GDM1 (cell line): Measurements from ENCODE around the gene MINPP1.
"Not testable (repeated sequence)": the region's sequence is repeated elsewhere in the genome, so short reads cannot be mapped to it uniquely, and the experiment has no call there.

Experiments
- DNase-seq: peaks from one replicate; lab custom pipeline; 2025; lab: John Stamatoyannopoulos, UW

The MINPP1 gene

GRCh38 chr10:87504640-87505365 is at the start of gene MINPP1:
MINPP1 (plus strand) TSS chr10:87504893; CDS start chr10:87504916, 23 bp downstream.
- peak; percentile 71 for DNase-seq

GRCh38 chr10:87456586-87457220 is 48.0 kb upstream of the MINPP1 start:
- not testable (repeated sequence) for DNase-seq

DNA sequence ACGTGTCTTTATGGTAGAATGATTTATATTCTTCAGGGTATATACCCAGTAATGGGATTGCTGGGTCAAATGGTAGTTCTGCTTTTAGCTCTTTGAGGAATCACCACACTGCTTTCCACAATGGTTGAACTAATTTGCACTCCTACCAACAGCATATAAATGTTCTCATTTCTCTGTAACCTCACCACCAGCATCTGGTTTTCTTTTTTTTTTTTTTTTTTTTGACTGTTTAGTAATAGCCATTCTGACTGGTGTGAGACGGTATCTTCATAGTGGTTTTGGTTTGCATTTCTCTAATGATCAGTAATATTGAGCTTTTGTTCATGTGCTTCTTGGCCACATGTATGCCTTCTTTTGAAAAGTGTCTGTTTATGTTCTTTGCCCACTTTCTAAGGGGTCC is 42.9 kb upstream of the MINPP1 start:
- DNase-seq = not testable (repeated sequence)

GRCh38 chr10:87466849-87467248 is 37.8 kb upstream of the MINPP1 start:
- not testable (repeated sequence) for DNase-seq

DNA sequence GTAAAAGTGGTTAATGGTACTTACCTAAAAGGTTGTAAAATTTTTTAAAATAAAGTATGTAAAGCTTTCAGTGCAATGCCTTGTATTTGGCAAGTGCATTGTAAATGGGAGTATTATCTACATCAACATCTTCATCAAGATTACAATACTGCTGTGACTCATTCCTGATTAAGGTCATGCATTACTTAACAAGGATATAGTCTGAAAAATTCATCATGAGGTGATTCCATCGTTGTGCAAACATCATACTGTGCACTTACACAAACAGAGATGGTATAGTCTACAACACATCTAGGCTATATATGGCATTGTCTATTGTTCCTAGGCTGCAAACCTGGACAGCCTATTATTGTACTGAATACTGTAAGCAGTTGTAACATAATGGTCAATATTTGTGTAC is 16.0 kb upstream of the MINPP1 start:
- DNase-seq = not testable (repeated sequence)

- DNase-seq = not testable (repeated sequence)
Measured at GRCh38 chr10:87490285-87490684, 14.4 kb upstream of the MINPP1 start.

- not testable (repeated sequence) for DNase-seq
Measured at GRCh38 chr10:87492450-87492849, 12.2 kb upstream of the MINPP1 start.

- DNase-seq = not testable (repeated sequence)
Measured at GRCh38 chr10:87495446-87495845, 9.2 kb upstream of the MINPP1 start.

GRCh38 chr10:87497386-87497785 is 7.3 kb upstream of the MINPP1 start:
- DNase-seq = not testable (repeated sequence)

DNA sequence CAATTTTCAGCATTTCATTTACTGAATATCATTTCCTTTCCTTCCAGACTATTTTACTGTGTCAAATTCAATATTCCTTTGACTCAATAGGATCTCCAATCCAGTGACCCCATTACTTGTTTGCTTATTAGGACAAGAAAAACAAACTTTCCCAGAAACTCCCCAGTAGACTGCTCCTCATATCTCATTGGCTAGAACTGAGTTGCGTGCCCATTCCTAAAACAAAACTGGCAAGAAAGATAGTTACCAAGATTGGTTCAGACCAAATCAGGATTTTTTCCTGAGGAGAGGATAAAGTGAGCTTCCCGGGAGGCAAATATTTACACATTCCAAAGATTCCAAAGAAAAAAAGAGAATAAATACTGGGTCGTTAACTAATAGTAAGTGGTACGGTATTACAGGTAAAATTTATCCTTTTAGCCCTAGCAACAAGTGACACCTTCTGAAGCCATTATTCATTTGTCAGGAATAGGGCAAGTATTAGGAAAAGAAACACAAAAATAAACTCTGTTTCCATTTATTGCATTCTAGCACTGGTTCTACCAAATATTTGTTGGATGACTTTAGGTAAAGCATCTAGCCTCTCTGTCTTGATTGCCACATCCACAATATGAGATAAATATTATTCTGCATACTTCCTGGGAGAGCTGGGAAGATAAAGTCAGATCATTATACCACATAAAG is 6.4 kb upstream of the MINPP1 start:
- not testable (repeated sequence) for DNase-seq

GRCh38 chr10:87500646-87501048 is 4.0 kb upstream of the MINPP1 start:
- DNase-seq = no peak

DNA sequence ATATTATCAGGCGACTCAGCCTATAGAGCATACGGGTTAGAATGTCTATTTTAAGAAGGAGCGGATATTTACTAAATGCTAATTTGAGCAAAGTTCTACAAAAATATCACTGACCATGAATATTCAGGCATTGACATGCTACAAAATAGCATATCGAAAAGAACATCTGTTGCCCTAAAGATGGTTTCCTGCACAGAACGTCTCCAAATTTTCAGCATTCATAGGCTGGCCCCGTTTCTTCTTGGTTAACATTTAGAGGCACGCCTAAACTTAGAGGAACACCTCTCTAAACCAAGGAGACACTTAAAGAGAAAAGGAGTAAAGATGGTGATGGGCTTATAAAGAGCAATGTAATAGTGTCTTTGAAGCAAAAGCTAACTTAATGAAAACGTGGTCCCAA is 1.3 kb upstream of the MINPP1 start:
- DNase-seq = no peak

GRCh38 chr10:87503886-87504285 is 807 bp upstream of the MINPP1 start:
- no peak for DNase-seq

DNA sequence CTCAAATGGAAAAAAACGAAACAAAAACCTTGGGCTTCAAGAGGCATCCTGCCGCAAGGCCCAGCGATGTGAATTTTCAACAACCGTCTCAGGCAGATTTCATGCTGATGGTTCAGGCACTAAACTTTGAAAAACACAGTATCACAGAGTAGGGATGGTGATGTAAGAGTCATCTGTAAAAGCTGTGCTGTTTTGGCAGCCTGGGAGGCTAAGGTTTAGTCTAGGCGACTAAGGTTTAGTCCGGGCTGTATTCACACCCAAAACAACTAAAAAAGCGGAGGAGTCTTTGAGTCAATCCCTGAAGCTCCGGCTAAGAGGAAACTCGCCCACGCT is 420 bp upstream of the MINPP1 start:
- no peak for DNase-seq

GRCh38 chr10:87505366-87506111 is 846 bp downstream of the MINPP1 start:
- peak; percentile 43 for DNase-seq

- DNase-seq = no peak
Measured at GRCh38 chr10:87506956-87507355, 2.3 kb downstream of the MINPP1 start.

DNA sequence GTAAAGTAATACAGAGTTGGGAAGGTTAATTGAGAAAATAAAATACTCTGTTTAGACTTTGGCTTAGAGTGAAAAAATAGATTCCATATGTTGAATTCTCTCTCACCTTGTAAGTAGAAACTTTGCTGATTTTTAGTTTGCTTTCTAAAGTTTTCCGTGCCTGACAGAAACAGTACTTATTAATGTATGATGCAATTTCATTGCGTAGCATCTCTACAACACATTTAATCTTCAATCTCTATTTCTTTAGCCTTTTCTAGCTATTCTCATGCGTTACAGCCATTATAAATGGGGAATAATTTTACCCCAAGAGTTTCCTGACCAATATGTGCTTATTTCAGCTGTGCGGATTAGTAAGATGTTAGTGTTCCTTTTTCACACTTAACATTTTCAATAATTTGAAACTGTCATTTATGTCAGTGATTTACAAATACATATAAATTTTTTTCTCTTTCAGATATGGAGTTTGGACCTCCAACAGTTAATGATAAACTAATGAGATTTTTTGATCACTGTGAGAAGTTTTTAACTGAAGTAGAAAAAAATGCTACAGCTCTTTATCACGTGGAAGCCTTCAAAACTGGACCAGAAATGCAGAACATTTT is 3.3 kb downstream of the MINPP1 start:
- no peak for DNase-seq

- DNase-seq = no peak
Measured at GRCh38 chr10:87508837-87509236, 4.1 kb downstream of the MINPP1 start.

DNA sequence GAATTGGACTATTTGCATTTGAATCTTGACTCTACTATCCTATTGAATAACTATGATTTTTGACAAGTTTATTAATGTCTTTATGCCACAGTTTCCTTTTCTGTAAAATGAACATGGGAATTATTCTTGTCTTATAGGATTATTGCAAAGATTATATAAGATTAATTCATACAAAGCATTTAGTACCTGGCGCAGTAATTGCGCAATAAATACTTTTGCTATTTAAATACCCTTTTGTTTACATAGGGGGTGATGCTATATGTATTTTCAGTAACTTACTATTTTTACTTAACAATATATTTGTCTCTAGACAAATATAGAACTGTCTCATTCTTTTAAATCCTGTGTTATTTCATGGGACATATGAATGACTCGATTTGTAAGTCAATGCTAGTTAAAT is 5.3 kb downstream of the MINPP1 start:
- DNase-seq = no peak

DNA sequence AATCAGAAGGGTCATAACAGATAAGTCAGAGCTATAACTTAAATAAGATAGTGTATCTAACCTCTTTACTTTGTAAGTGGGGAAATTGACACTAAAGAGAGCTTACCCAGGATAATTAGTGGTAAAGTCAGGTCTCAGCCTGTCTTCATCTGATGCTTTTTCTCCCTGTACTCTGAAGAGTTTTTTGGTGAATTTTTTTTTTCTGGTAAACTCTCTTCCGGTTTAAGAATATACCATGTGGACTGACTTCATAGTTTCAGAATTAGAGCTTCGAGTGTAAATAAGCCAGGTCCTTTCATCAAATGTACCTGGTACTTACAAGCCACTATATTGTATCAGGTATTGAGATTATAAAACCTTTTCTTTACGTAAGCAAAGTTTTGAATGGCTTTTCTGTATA is 6.8 kb downstream of the MINPP1 start:
- DNase-seq = no peak

- DNase-seq = no peak
Measured at GRCh38 chr10:87518937-87519336, 14.2 kb downstream of the MINPP1 start.

DNA sequence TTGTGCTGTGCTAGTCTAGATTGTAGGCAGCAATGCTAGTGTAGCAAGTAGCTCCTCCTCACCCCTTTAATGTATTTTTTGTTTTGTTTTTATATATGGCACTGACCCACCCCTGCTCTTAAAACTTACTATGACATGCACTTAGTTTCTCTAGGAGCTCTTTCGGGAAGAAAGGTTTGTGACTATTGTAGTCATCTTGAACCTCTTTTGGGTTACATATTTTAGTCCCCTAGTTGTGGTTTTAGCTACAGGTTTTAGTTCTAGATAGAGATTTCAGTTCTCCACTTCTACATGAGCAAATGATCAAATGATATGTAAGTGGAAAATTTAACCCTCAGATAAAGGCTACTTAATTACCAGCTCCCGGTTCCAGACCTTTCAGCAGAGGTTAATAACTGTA is 14.9 kb downstream of the MINPP1 start:
- no peak for DNase-seq
